Measurements from ENCODE around the gene MCF2L.
"Not testable (repeated sequence)": the region's sequence is repeated elsewhere in the genome, so short reads cannot be mapped to it uniquely, and the experiment has no call there.

MCF2L gene

GRCh38 chr13:112941765-112942164, 27.2 kb upstream of the MCF2L start:
- not testable (repeated sequence) for H4K8ac ChIP-seq (ENCODE audit: low read depth, low read length); H4K91ac ChIP-seq (ENCODE audit: low read depth, low read length, poor library complexity); H3K27ac ChIP-seq (replicated peaks; ENCODE audit: low read length); H3K4me2 ChIP-seq (ENCODE audit: insufficient read depth, low read length, poor library complexity, severe bottlenecking); H2BK15ac ChIP-seq (ENCODE audit: low read length); H3K4me3 ChIP-seq (ENCODE audit: low read length in 2 of 2); H3K27me3 ChIP-seq (ENCODE audit: control insufficient read depth in 3 of 3, insufficient read depth in 3 of 3, low read depth in 1 of 3, low read length in 3 of 3); H3K4ac ChIP-seq (ENCODE audit: low read length); H3K79me1 ChIP-seq (ENCODE audit: low read depth, low read length); H2AK5ac ChIP-seq (ENCODE audit: low read depth, low read length); H3K14ac ChIP-seq (ENCODE audit: low read length); H3K23ac ChIP-seq (ENCODE audit: low read depth, low read length, poor library complexity); H2BK12ac ChIP-seq (ENCODE audit: low read length); H2BK120ac ChIP-seq (ENCODE audit: low read depth, low read length); H3K4me1 ChIP-seq (ENCODE audit: control insufficient read depth in 2 of 2, insufficient read depth in 1 of 2, low read depth in 1 of 2, low read length in 2 of 2); H3K18ac ChIP-seq (ENCODE audit: low read length); H2AFZ ChIP-seq (ENCODE audit: low read length); DNase-seq (ENCODE audit: low spot score); H3K9me3 ChIP-seq (replicated peaks in 1 of 2; ENCODE audit: control insufficient read depth in 2 of 2, insufficient read depth in 1 of 2, low read depth in 1 of 2, low read length in 2 of 2); H3K36me3 ChIP-seq (replicated peaks in 1 of 2; ENCODE audit: control insufficient read depth in 2 of 2, insufficient read depth in 2 of 2, low read length in 2 of 2); H3K9ac ChIP-seq (ENCODE audit: low read depth, low read length, poor library complexity); H2BK5ac ChIP-seq (ENCODE audit: low read length)
- WGBS, 2 donors (ENCODE audit: extremely low coverage in 2 of 2, insufficient read length in 2 of 2, insufficient replicate concordance in 1 of 2): no CpG with 5 or more reads among the region's 11 CpGs

GRCh38 chr13:112942689-112943308, 26.2 kb upstream of the MCF2L start:
- H2BK15ac ChIP-seq (ENCODE audit: low read length): no peak overlapping the region
- peak; percentile 97 for DNase-seq (ENCODE audit: low spot score)
- H4K8ac ChIP-seq (ENCODE audit: low read depth, low read length): no peak overlapping the region
- no peak overlapping the region for H3K14ac ChIP-seq (ENCODE audit: low read length)
- H3K4me3 ChIP-seq (ENCODE audit: low read length in 2 of 2): peak overlapping the region; percentile 47 to 79
- H2BK120ac ChIP-seq (ENCODE audit: low read depth, low read length): peak overlapping the region; percentile 87
- no peak overlapping the region for H3K27ac ChIP-seq (replicated peaks; ENCODE audit: low read length)
- H3K36me3 ChIP-seq (replicated peaks in 1 of 2; ENCODE audit: control insufficient read depth in 2 of 2, insufficient read depth in 2 of 2, low read length in 2 of 2): no peaks in the 10 kb centered on the region
- no peaks in the 10 kb centered on the region for H3K27me3 ChIP-seq (ENCODE audit: control insufficient read depth in 3 of 3, insufficient read depth in 3 of 3, low read depth in 1 of 3, low read length in 3 of 3)
- no CpG with 5 or more reads among the region's 18 CpGs for WGBS, 2 donors (ENCODE audit: extremely low coverage in 2 of 2, insufficient read length in 2 of 2, insufficient replicate concordance in 1 of 2)
- no peak overlapping the region for H3K4ac ChIP-seq (ENCODE audit: low read length)
- no peak overlapping the region for H4K91ac ChIP-seq (ENCODE audit: low read depth, low read length, poor library complexity)
- no peak overlapping the region for H3K23ac ChIP-seq (ENCODE audit: low read depth, low read length, poor library complexity)
- peaks cover 5 to 9% of the 10 kb centered on the region in 2 donors for H3K4me1 ChIP-seq (ENCODE audit: control insufficient read depth in 2 of 2, insufficient read depth in 1 of 2, low read depth in 1 of 2, low read length in 2 of 2)
- H2BK12ac ChIP-seq (ENCODE audit: low read length): no peak overlapping the region
- H2AFZ ChIP-seq (ENCODE audit: low read length): peak overlapping the region; percentile 98
- H3K9me3 ChIP-seq (replicated peaks in 1 of 2; ENCODE audit: control insufficient read depth in 2 of 2, insufficient read depth in 1 of 2, low read depth in 1 of 2, low read length in 2 of 2): no peaks in the 10 kb centered on the region
- no peak overlapping the region for H3K9ac ChIP-seq (ENCODE audit: low read depth, low read length, poor library complexity)
- no peak overlapping the region for H2BK5ac ChIP-seq (ENCODE audit: low read length)
- H3K18ac ChIP-seq (ENCODE audit: low read length): peak overlapping the region; percentile 2
- H3K4me2 ChIP-seq (ENCODE audit: insufficient read depth, low read length, poor library complexity, severe bottlenecking): peak overlapping the region; percentile 99
- peaks cover 5% of the 10 kb centered on the region for H3K79me1 ChIP-seq (ENCODE audit: low read depth, low read length)
- no peak overlapping the region for H2AK5ac ChIP-seq (ENCODE audit: low read depth, low read length)

GRCh38 chr13:112943309-112944125, 25.5 kb upstream of the MCF2L start:
- Histone ChIP-seq H3K4me2 (ENCODE audit: insufficient read depth, low read length, poor library complexity, severe bottlenecking) (peak overlapping the region; percentile 99), H3K14ac (ENCODE audit: low read length) (peak overlapping the region; percentile 14), H3K9ac (ENCODE audit: low read depth, low read length, poor library complexity) (peak overlapping the region; percentile 85), H2AFZ (ENCODE audit: low read length) (peak overlapping the region; percentile 98), H3K79me1 (ENCODE audit: low read depth, low read length) (peaks cover 5% of the 10 kb centered on the region), H3K27ac (replicated peaks; ENCODE audit: low read length) (peak overlapping the region; percentile 36), H3K4ac (ENCODE audit: low read length) (no peak overlapping the region), H3K4me3 (ENCODE audit: low read length in 2 of 2) (peak overlapping the region; percentile 47 to 79), H2BK5ac (ENCODE audit: low read length) (no peak overlapping the region), H3K23ac (ENCODE audit: low read depth, low read length, poor library complexity) (peak overlapping the region; percentile 90), H3K27me3 (ENCODE audit: control insufficient read depth in 3 of 3, insufficient read depth in 3 of 3, low read depth in 1 of 3, low read length in 3 of 3) (no peaks in the 10 kb centered on the region), H2BK15ac (ENCODE audit: low read length) (peak overlapping the region; percentile 97), H3K4me1 (ENCODE audit: control insufficient read depth in 2 of 2, insufficient read depth in 1 of 2, low read depth in 1 of 2, low read length in 2 of 2) (peaks cover 5 to 9% of the 10 kb centered on the region in 2 donors), H3K36me3 (replicated peaks in 1 of 2; ENCODE audit: control insufficient read depth in 2 of 2, insufficient read depth in 2 of 2, low read length in 2 of 2) (no peaks in the 10 kb centered on the region), H3K18ac (ENCODE audit: low read length) (peak overlapping the region; percentile 94), H2BK12ac (ENCODE audit: low read length) (peak overlapping the region; percentile 69), H2AK5ac (ENCODE audit: low read depth, low read length) (peak overlapping the region; percentile 11), H4K8ac (ENCODE audit: low read depth, low read length) (no peak overlapping the region), H2BK120ac (ENCODE audit: low read depth, low read length) (peak overlapping the region; percentile 87), H3K9me3 (replicated peaks in 1 of 2; ENCODE audit: control insufficient read depth in 2 of 2, insufficient read depth in 1 of 2, low read depth in 1 of 2, low read length in 2 of 2) (no peaks in the 10 kb centered on the region), H4K91ac (ENCODE audit: low read depth, low read length, poor library complexity) (no peak overlapping the region)
- DNase-seq (ENCODE audit: low spot score): peak; percentile 64
- no CpG with 5 or more reads among the region's 81 CpGs for WGBS, 2 donors (ENCODE audit: extremely low coverage in 2 of 2, insufficient read length in 2 of 2, insufficient replicate concordance in 1 of 2)

- WGBS, 2 donors (ENCODE audit: extremely low coverage in 2 of 2, insufficient read length in 2 of 2, insufficient replicate concordance in 1 of 2): no CpG with 5 or more reads among the region's 4 CpGs
These were observed 21.2 kb upstream of the MCF2L start for GRCh38 chr13:112947796-112948195.

More at GRCh38 chr13:112947796-112948195, 21.2 kb upstream of the MCF2L start:
- peaks cover 1% of the 10 kb centered on the region for H3K79me1 ChIP-seq (ENCODE audit: low read depth, low read length)
- no peaks in the 10 kb centered on the region for H3K9me3 ChIP-seq (replicated peaks in 1 of 2; ENCODE audit: control insufficient read depth in 2 of 2, insufficient read depth in 1 of 2, low read depth in 1 of 2, low read length in 2 of 2)
- H2BK5ac ChIP-seq (ENCODE audit: low read length): no peak overlapping the region
- H3K23ac ChIP-seq (ENCODE audit: low read depth, low read length, poor library complexity): no peak overlapping the region
- DNase-seq (ENCODE audit: low spot score): no peak
- H2BK120ac ChIP-seq (ENCODE audit: low read depth, low read length): no peak overlapping the region
- no peak overlapping the region for H3K9ac ChIP-seq (ENCODE audit: low read depth, low read length, poor library complexity)
- no peaks in the 10 kb centered on the region for H3K36me3 ChIP-seq (replicated peaks in 1 of 2; ENCODE audit: control insufficient read depth in 2 of 2, insufficient read depth in 2 of 2, low read length in 2 of 2)
- H4K91ac ChIP-seq (ENCODE audit: low read depth, low read length, poor library complexity): no peak overlapping the region
- H3K18ac ChIP-seq (ENCODE audit: low read length): peak overlapping the region; percentile 33
- H2AFZ ChIP-seq (ENCODE audit: low read length): no peak overlapping the region
- H3K4me3 ChIP-seq (ENCODE audit: low read length in 2 of 2): no peak overlapping the region
- H3K27ac ChIP-seq (replicated peaks; ENCODE audit: low read length): no peak overlapping the region
- H2BK12ac ChIP-seq (ENCODE audit: low read length): no peak overlapping the region
- H2BK15ac ChIP-seq (ENCODE audit: low read length): no peak overlapping the region
- peaks cover 14 to 15% of the 10 kb centered on the region in 2 donors for H3K4me1 ChIP-seq (ENCODE audit: control insufficient read depth in 2 of 2, insufficient read depth in 1 of 2, low read depth in 1 of 2, low read length in 2 of 2)
- H3K27me3 ChIP-seq (ENCODE audit: control insufficient read depth in 3 of 3, insufficient read depth in 3 of 3, low read depth in 1 of 3, low read length in 3 of 3): no peaks in the 10 kb centered on the region
- no peak overlapping the region for H4K8ac ChIP-seq (ENCODE audit: low read depth, low read length)
- peak overlapping the region; percentile 87 for H3K14ac ChIP-seq (ENCODE audit: low read length)
- H3K4me2 ChIP-seq (ENCODE audit: insufficient read depth, low read length, poor library complexity, severe bottlenecking): no peak overlapping the region
- no peak overlapping the region for H3K4ac ChIP-seq (ENCODE audit: low read length)
- peak overlapping the region; percentile 58 for H2AK5ac ChIP-seq (ENCODE audit: low read depth, low read length)

All from neuronal stem cell (in vitro differentiated cells).